CD4-positive, alpha-beta T cell treated with Interleukin-21 for 1 hour (primary cell): ENCODE results near the gene UPB1.

Source experiments
- DNase-seq: peaks from one replicate; pipeline ENCODE4 v3.0.0-alpha.2; 2020

UPB1 gene

DNA sequence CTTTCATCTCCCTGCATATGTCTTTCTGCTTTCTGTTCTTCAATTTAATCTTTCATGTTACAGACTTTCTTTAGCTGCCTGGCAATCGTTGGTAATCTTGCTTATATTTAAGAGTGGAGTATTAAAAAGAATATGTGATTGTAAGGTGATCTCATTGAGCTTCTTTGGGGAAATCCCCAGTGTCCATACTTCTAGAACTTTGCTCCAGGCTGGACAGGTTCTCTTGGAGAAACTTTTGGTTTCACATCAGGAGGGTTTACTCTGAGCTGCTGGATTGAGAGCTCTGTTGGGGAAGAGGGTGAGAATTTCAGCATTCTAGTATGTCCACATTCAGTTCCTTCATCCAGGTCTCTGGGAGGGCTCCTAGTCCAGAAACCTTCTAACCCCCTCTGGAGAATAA lies 81.6 kb downstream of the UPB1 start:
- DNase-seq: no peak
